Kidney glomerular epithelial cell (primary cell): ENCODE results near the gene TRAPPC8.
A peak's percentile ranks its signal among the peaks of the same experiment; 100 is the strongest.
"Not testable (repeated sequence)": the region's sequence is repeated elsewhere in the genome, so short reads cannot be mapped to it uniquely, and the experiment has no call there.

ENCODE experiments used
- DNase-seq: peaks from one replicate; lab custom pipeline; 2025; lab: John Stamatoyannopoulos, UW

TRAPPC8 gene

GRCh38 chr18:31942999-31943877 lies at the start of gene TRAPPC8:
Gene TRAPPC8, minus strand, starts transcription at chr18:31943128. Its CDS starts 364 bp downstream, at chr18:31942764.
- peak; percentile 94 for DNase-seq

- DNase-seq: no peak
Observed at GRCh38 chr18:31990823-31991222, 47.9 kb upstream of the TRAPPC8 start.

- DNase-seq: no peak
Observed at GRCh38 chr18:31983976-31984375, 41.0 kb upstream of the TRAPPC8 start.

GRCh38 chr18:31983020-31983419 lies 40.1 kb upstream of the TRAPPC8 start:
- DNase-seq: no peak

GRCh38 chr18:31980863-31981262 lies 37.9 kb upstream of the TRAPPC8 start:
- DNase-seq: no peak

GRCh38 chr18:31979714-31980113 lies 36.8 kb upstream of the TRAPPC8 start:
- no peak for DNase-seq

GRCh38 chr18:31978616-31979015 lies 35.7 kb upstream of the TRAPPC8 start:
- DNase-seq: no peak

GRCh38 chr18:31977270-31977872 lies 34.4 kb upstream of the TRAPPC8 start:
- DNase-seq: peak; percentile 38

- DNase-seq: no peak
Observed at GRCh38 chr18:31976242-31976641, 33.3 kb upstream of the TRAPPC8 start.

GRCh38 chr18:31973929-31974546 lies 31.1 kb upstream of the TRAPPC8 start:
- DNase-seq: no peak

GRCh38 chr18:31970617-31971016 lies 27.7 kb upstream of the TRAPPC8 start:
- no peak for DNase-seq

- DNase-seq: no peak
Observed at GRCh38 chr18:31965316-31965970, 22.5 kb upstream of the TRAPPC8 start.

- no peak for DNase-seq
Observed at GRCh38 chr18:31957728-31958127, 14.8 kb upstream of the TRAPPC8 start.

GRCh38 chr18:31954349-31954748 lies 11.4 kb upstream of the TRAPPC8 start:
- no peak for DNase-seq

GRCh38 chr18:31953699-31954098 lies 10.8 kb upstream of the TRAPPC8 start:
- not testable (repeated sequence) for DNase-seq

GRCh38 chr18:31952223-31952622 lies 9.3 kb upstream of the TRAPPC8 start:
- no peak for DNase-seq

- no peak for DNase-seq
Observed at GRCh38 chr18:31950583-31950982, 7.7 kb upstream of the TRAPPC8 start.

- not testable (repeated sequence) for DNase-seq
Observed at GRCh38 chr18:31948349-31948748, 5.4 kb upstream of the TRAPPC8 start.

- no peak for DNase-seq
Observed at GRCh38 chr18:31946305-31947046, 3.5 kb upstream of the TRAPPC8 start.

GRCh38 chr18:31943878-31944816 lies 1.2 kb upstream of the TRAPPC8 start:
- peak; percentile 48 for DNase-seq
